ENCODE measurements around the gene KIAA0513. TPM values are rescaled to one million over a fixed set of nuclear protein-coding genes. Genes with fewer than 3 reads are reported as not detected.

KIAA0513 gene
- total and polyA plus RNA-seq, 2 donors (not counting 1 experiment from before 2014, with no cell fraction given), result 1.1 to 2.1 TPM

GRCh38 chr16:85068746-85069145 lies 41.2 kb downstream of the KIAA0513 start:
- H3K27me3 Mint-ChIP-seq, result peaks cover 11% of the 10 kb centered on the region
- CTCF ChIA-PET, result no interaction called here

GRCh38 chr16:85069171-85069570 lies 41.6 kb downstream of the KIAA0513 start:
- TF ChIP-seq CTCF (IDR thresholded peaks at IDR 0.05) (no peak), EZH2 (IDR thresholded peaks at IDR 0.05; ENCODE audit: borderline replicate concordance, insufficient read depth, low read depth, low read length, poor library complexity, severe bottlenecking) (no peak)
- Histone ChIP-seq H3K79me2 (ENCODE audit: control insufficient read depth, insufficient read depth, low read length) (no peaks in the 10 kb centered on the region), H3K27me3 (replicated peaks in 1 of 4; ENCODE audit: control extremely low read depth in 1 of 4, control insufficient read depth in 3 of 4, insufficient read depth in 4 of 4, low read length in 3 of 4) (no peaks in the 10 kb centered on the region)

More at GRCh38 chr16:85068746-85069145, 41.2 kb downstream of the KIAA0513 start:
- WGBS (ENCODE audit: insufficient coverage), result 93% methylated on average over 6 of the region's 8 CpGs
- no peak for ATAC-seq (ENCODE audit: low read depth)
- intact Hi-C loops (cut with micrococcal nuclease), result no loop called here
- H3K4me2 ChIP-seq (replicated peaks; ENCODE audit: low read depth, low read length, poor library complexity, severe bottlenecking), result no peak overlapping the region
- Mint-ChIP-seq H3K4me1 (no peaks in the 10 kb centered on the region), H3K27ac (no peak overlapping the region), H3K9me3 (ENCODE audit: insufficient read depth) (no peaks in the 10 kb centered on the region), H3K4me3 (no peak overlapping the region)
- no peaks in the 10 kb centered on the region for H4K20me1 ChIP-seq (ENCODE audit: control insufficient read depth, insufficient read depth, low read length, poor library complexity, severe bottlenecking)
- H3K4me1 ChIP-seq (ENCODE audit: control insufficient read depth in 2 of 2, insufficient read depth in 2 of 2, low read length in 2 of 2), result no peaks in the 10 kb centered on the region
- no peak for DNase-seq
- no peak overlapping the region for H3K27ac ChIP-seq (ENCODE audit: low read length in 2 of 2)
- H3K9me3 ChIP-seq (ENCODE audit: control extremely low read depth in 1 of 3, control insufficient read depth in 2 of 3, insufficient read depth in 1 of 3, low read length in 2 of 3), result no peaks in the 10 kb centered on the region
- H3K79me2 ChIP-seq (ENCODE audit: control insufficient read depth, insufficient read depth, low read length), result no peaks in the 10 kb centered on the region
- no peak overlapping the region for H3K9ac ChIP-seq (ENCODE audit: low read length)
- POLR2A ChIA-PET, result interaction anchor here (0.6 kb wide), 1 partner anchor 8 kb away, joined by 5 read pairs; no protein-coding TSS in a partner anchor
- no peak overlapping the region for H3K4me3 ChIP-seq (ENCODE audit: control extremely low read depth in 1 of 5, extremely low read depth in 1 of 5, insufficient read depth in 1 of 5, low read depth in 2 of 5, low read length in 4 of 5)
- no peaks in the 10 kb centered on the region for H3K27me3 ChIP-seq (replicated peaks in 1 of 4; ENCODE audit: control extremely low read depth in 1 of 4, control insufficient read depth in 3 of 4, insufficient read depth in 4 of 4, low read length in 3 of 4)
- TF ChIP-seq EZH2 (IDR thresholded peaks at IDR 0.05; ENCODE audit: borderline replicate concordance, insufficient read depth, low read depth, low read length, poor library complexity, severe bottlenecking) (no peak), CTCF (IDR thresholded peaks at IDR 0.05) (no peak)
- H2AFZ ChIP-seq (ENCODE audit: insufficient read depth, low read depth, low read length, poor library complexity, severe bottlenecking), result no peak overlapping the region
- no peaks in the 10 kb centered on the region for H3K36me3 ChIP-seq (replicated peaks in 1 of 2; ENCODE audit: control extremely low read depth in 1 of 2, control insufficient read depth in 1 of 2, extremely low read depth in 1 of 2, insufficient read depth in 2 of 2, low read length in 1 of 2)

More at GRCh38 chr16:85069171-85069570, 41.6 kb downstream of the KIAA0513 start:
- no peak overlapping the region for H3K4me3 ChIP-seq (ENCODE audit: control extremely low read depth in 1 of 5, extremely low read depth in 1 of 5, insufficient read depth in 1 of 5, low read depth in 2 of 5, low read length in 4 of 5)
- 93% methylated on average over 6 of the region's 7 CpGs for WGBS (ENCODE audit: insufficient coverage)
- Mint-ChIP-seq H3K27me3 (peaks cover 11% of the 10 kb centered on the region), H3K9me3 (ENCODE audit: insufficient read depth) (no peaks in the 10 kb centered on the region), H3K4me3 (no peak overlapping the region), H3K4me1 (no peaks in the 10 kb centered on the region), H3K27ac (no peak overlapping the region)
- no peaks in the 10 kb centered on the region for H4K20me1 ChIP-seq (ENCODE audit: control insufficient read depth, insufficient read depth, low read length, poor library complexity, severe bottlenecking)
- CTCF ChIA-PET, result no interaction called here
- no peaks in the 10 kb centered on the region for H3K4me1 ChIP-seq (ENCODE audit: control insufficient read depth in 2 of 2, insufficient read depth in 2 of 2, low read length in 2 of 2)
- H3K4me2 ChIP-seq (replicated peaks; ENCODE audit: low read depth, low read length, poor library complexity, severe bottlenecking), result no peak overlapping the region
- H2AFZ ChIP-seq (ENCODE audit: insufficient read depth, low read depth, low read length, poor library complexity, severe bottlenecking), result no peak overlapping the region
- no peak overlapping the region for H3K27ac ChIP-seq (ENCODE audit: low read length in 2 of 2)
- ATAC-seq (ENCODE audit: low read depth), result no peak
- DNase-seq, result no peak
- POLR2A ChIA-PET, result interaction anchor here (0.6 kb wide), 1 partner anchor 8 kb away, joined by 5 read pairs; no protein-coding TSS in a partner anchor
- intact Hi-C loops (cut with micrococcal nuclease), result no loop called here
- H3K9ac ChIP-seq (ENCODE audit: low read length), result no peak overlapping the region
- H3K9me3 ChIP-seq (ENCODE audit: control extremely low read depth in 1 of 3, control insufficient read depth in 2 of 3, insufficient read depth in 1 of 3, low read length in 2 of 3), result no peaks in the 10 kb centered on the region
- no peaks in the 10 kb centered on the region for H3K36me3 ChIP-seq (replicated peaks in 1 of 2; ENCODE audit: control extremely low read depth in 1 of 2, control insufficient read depth in 1 of 2, extremely low read depth in 1 of 2, insufficient read depth in 2 of 2, low read length in 1 of 2)
